ENCODE measurements around the gene COL4A2. TPM values are rescaled to one million over a fixed set of nuclear protein-coding genes. Genes with fewer than 3 reads are reported as not detected.
A peak's percentile ranks its signal among the peaks of the same experiment; 100 is the strongest.

COL4A2 gene
- total and polyA plus RNA-seq, 4 donors: 8.0 to 45.2 (median 40.3) TPM

DNA sequence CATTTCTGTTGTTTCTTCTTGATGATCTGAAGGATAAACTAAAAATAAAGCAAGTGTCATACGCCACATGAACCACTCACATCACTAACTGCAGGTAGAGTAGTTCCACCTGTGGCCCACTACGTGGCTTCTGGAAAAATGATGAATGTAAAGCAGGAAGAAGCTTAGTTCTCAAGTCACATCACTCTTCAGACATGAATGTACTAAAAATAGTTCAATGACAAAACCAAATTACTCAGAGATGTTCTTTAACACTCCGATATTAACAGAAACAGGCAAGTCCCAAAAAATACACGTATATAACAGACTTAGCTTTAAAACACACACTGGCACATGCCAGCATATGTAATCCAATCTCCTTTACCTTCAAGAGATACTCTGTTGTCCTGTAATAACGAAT, 232.8 kb downstream of the COL4A2 start:
- no peak for DNase-seq (ENCODE audit: low spot score)
- 85% methylated on average over 5 of the region's 5 CpGs for WGBS
- H3K36me3 ChIP-seq (ENCODE audit: control insufficient read depth in 4 of 4, insufficient read depth in 3 of 4, low read depth in 1 of 4, low read length in 3 of 4): peaks cover 0 to 3% (median 0%) of the 10 kb centered on the region in 4 donors
- H3K9ac ChIP-seq (ENCODE audit: low read depth in 1 of 2, low read length in 2 of 2): no peak overlapping the region
- H3K4me1 ChIP-seq (ENCODE audit: control insufficient read depth in 4 of 4, insufficient read depth in 4 of 4, low read length in 3 of 4): peaks cover 12 to 28% (median 20%) of the 10 kb centered on the region in 4 donors
- no peak overlapping the region for H3K4me3 ChIP-seq (ENCODE audit: low read depth in 1 of 3, low read length in 3 of 3)
- H3K27ac ChIP-seq (ENCODE audit: low read depth in 1 of 2, low read length in 2 of 2): no peak overlapping the region
- no peaks in the 10 kb centered on the region for H3K9me3 ChIP-seq (ENCODE audit: control insufficient read depth in 4 of 4, low read length in 3 of 4)
- no peaks in the 10 kb centered on the region for H3K27me3 ChIP-seq (ENCODE audit: control insufficient read depth in 4 of 4, insufficient read depth in 4 of 4, low read length in 3 of 4)
- no peak for TF ChIP-seq TAF1 (conservative IDR thresholded peaks at IDR 0.05)

DNA sequence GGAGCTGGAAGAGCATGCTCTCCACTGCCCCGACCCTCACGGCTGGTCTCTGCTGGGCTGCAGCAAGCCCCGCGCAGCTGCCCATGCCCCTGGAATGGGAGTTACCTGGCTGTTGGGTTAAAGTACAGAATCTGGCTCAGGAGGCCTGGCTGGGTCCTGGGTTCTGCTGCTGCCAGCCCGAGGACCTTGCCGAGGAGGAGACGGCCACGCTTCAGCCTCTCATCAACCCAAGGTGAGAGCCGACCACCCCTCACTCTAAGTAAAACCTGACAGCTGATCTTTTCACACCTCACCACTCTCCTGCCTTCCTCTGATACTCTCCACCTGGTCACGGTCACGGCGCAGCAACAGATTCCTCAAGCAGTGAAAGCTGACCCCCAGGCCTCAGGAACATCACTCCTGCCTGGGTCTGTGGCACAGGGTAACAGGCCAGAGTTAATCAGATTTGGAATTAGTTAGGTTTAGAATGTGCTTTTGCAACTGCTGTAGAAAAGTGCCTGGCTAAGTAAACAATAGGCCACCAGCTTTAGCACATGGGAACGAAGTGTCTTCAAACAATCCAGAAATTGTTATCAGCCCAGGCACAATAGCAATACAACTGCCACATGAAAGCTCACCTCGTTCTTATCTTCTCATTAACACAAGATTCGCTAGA, 233.9 kb downstream of the COL4A2 start:
- Histone ChIP-seq H3K4me3 (ENCODE audit: low read depth in 1 of 3, low read length in 3 of 3) (no peak overlapping the region), H3K27ac (ENCODE audit: low read depth in 1 of 2, low read length in 2 of 2) (peak overlapping the region; percentile 64 to 77), H3K9ac (ENCODE audit: low read depth in 1 of 2, low read length in 2 of 2) (peak overlapping the region in 1 of 2 donors; percentile 17), H3K36me3 (ENCODE audit: control insufficient read depth in 4 of 4, insufficient read depth in 3 of 4, low read depth in 1 of 4, low read length in 3 of 4) (no peaks in the 10 kb centered on the region), H3K27me3 (ENCODE audit: control insufficient read depth in 4 of 4, insufficient read depth in 4 of 4, low read length in 3 of 4) (no peaks in the 10 kb centered on the region), H3K9me3 (ENCODE audit: control insufficient read depth in 4 of 4, low read length in 3 of 4) (no peaks in the 10 kb centered on the region), H3K4me1 (ENCODE audit: control insufficient read depth in 4 of 4, insufficient read depth in 4 of 4, low read length in 3 of 4) (peaks cover 9 to 26% (median 18%) of the 10 kb centered on the region in 4 donors)
- WGBS: 42% methylated on average over 15 of the region's 15 CpGs
- no peak for TF ChIP-seq EGR1 (IDR thresholded peaks at IDR 0.05; ENCODE audit: low read depth in 2 of 2)
- TF ChIP-seq, protein P1, sequence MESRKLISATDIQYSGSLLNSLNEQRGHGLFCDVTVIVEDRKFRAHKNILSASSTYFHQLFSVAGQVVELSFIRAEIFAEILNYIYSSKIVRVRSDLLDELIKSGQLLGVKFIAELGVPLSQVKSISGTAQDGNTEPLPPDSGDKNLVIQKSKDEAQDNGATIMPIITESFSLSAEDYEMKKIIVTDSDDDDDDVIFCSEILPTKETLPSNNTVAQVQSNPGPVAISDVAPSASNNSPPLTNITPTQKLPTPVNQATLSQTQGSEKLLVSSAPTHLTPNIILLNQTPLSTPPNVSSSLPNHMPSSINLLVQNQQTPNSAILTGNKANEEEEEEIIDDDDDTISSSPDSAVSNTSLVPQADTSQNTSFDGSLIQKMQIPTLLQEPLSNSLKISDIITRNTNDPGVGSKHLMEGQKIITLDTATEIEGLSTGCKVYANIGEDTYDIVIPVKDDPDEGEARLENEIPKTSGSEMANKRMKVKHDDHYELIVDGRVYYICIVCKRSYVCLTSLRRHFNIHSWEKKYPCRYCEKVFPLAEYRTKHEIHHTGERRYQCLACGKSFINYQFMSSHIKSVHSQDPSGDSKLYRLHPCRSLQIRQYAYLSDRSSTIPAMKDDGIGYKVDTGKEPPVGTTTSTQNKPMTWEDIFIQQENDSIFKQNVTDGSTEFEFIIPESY (IDR thresholded peaks at IDR 0.05): no peak
- TF ChIP-seq RAD21 (IDR thresholded peaks at IDR 0.05): peak in 1 of 2 donors; percentile 9
- TF ChIP-seq NR2F2 (IDR thresholded peaks at IDR 0.05): no peak
- no peak for TF ChIP-seq GABPA (IDR thresholded peaks at IDR 0.05 in 1 of 2, conservative IDR thresholded peaks at IDR 0.05 in 1 of 2)
- TF ChIP-seq, protein P2, sequence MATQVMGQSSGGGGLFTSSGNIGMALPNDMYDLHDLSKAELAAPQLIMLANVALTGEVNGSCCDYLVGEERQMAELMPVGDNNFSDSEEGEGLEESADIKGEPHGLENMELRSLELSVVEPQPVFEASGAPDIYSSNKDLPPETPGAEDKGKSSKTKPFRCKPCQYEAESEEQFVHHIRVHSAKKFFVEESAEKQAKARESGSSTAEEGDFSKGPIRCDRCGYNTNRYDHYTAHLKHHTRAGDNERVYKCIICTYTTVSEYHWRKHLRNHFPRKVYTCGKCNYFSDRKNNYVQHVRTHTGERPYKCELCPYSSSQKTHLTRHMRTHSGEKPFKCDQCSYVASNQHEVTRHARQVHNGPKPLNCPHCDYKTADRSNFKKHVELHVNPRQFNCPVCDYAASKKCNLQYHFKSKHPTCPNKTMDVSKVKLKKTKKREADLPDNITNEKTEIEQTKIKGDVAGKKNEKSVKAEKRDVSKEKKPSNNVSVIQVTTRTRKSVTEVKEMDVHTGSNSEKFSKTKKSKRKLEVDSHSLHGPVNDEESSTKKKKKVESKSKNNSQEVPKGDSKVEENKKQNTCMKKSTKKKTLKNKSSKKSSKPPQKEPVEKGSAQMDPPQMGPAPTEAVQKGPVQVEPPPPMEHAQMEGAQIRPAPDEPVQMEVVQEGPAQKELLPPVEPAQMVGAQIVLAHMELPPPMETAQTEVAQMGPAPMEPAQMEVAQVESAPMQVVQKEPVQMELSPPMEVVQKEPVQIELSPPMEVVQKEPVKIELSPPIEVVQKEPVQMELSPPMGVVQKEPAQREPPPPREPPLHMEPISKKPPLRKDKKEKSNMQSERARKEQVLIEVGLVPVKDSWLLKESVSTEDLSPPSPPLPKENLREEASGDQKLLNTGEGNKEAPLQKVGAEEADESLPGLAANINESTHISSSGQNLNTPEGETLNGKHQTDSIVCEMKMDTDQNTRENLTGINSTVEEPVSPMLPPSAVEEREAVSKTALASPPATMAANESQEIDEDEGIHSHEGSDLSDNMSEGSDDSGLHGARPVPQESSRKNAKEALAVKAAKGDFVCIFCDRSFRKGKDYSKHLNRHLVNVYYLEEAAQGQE (IDR thresholded peaks at IDR 0.05): no peak
- TF ChIP-seq, protein P3, sequence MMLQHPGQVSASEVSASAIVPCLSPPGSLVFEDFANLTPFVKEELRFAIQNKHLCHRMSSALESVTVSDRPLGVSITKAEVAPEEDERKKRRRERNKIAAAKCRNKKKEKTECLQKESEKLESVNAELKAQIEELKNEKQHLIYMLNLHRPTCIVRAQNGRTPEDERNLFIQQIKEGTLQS (IDR thresholded peaks at IDR 0.05): no peak
- TF ChIP-seq, protein P4, sequence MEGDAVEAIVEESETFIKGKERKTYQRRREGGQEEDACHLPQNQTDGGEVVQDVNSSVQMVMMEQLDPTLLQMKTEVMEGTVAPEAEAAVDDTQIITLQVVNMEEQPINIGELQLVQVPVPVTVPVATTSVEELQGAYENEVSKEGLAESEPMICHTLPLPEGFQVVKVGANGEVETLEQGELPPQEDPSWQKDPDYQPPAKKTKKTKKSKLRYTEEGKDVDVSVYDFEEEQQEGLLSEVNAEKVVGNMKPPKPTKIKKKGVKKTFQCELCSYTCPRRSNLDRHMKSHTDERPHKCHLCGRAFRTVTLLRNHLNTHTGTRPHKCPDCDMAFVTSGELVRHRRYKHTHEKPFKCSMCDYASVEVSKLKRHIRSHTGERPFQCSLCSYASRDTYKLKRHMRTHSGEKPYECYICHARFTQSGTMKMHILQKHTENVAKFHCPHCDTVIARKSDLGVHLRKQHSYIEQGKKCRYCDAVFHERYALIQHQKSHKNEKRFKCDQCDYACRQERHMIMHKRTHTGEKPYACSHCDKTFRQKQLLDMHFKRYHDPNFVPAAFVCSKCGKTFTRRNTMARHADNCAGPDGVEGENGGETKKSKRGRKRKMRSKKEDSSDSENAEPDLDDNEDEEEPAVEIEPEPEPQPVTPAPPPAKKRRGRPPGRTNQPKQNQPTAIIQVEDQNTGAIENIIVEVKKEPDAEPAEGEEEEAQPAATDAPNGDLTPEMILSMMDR (IDR thresholded peaks at IDR 0.05; ENCODE audit: low read depth, low read length, missing input control): no peak
- TF ChIP-seq TAF1 (conservative IDR thresholded peaks at IDR 0.05): no peak
- TF ChIP-seq HNF4G (IDR thresholded peaks at IDR 0.05): no peak
- TF ChIP-seq, protein P5, sequence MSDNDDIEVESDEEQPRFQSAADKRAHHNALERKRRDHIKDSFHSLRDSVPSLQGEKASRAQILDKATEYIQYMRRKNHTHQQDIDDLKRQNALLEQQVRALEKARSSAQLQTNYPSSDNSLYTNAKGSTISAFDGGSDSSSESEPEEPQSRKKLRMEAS (IDR thresholded peaks at IDR 0.05): peak; percentile 89
- peak; percentile 61 for TF ChIP-seq FOXA1 (IDR thresholded peaks at IDR 0.05)
- TF ChIP-seq SP1 (IDR thresholded peaks at IDR 0.05): peak; percentile 59
- TF ChIP-seq FOXA2 (IDR thresholded peaks at IDR 0.05): peak; percentile 56
- TF ChIP-seq RXRA (IDR thresholded peaks at IDR 0.05): peak in 1 of 2 donors; percentile 68
- peak in 1 of 2 donors; percentile 13 for TF ChIP-seq JUND (IDR thresholded peaks at IDR 0.05)
- TF ChIP-seq HNF4A (conservative IDR thresholded peaks at IDR 0.05): peak in 1 of 2 donors; percentile 50
- TF ChIP-seq YY1 (IDR thresholded peaks at IDR 0.05): peak; percentile 38
- DNase-seq (ENCODE audit: low spot score): no peak

Measured in liver (tissue), 9 donors.